SK-N-SH (cell line): Measurements from ENCODE around the gene ZNF24. TPM values are rescaled to one million over a fixed set of nuclear protein-coding genes. Genes with fewer than 3 reads are reported as not detected.

Experiments
- CTCF ChIA-PET: fragments of 300-600, 350-600 bp; formaldehyde crosslinking; extraction: SDS; loops from one replicate; lab custom pipeline; 2021; lab: Yijun Ruan, JAX
- POLR2A ChIA-PET: fragments of 350-600 bp; sonication (Branson Sonifier 250); formaldehyde crosslinking; extraction: SDS; loops from one replicate; lab custom pipeline; 2020; ENCODE audit warnings: antibody characterized with exemption, inconsistent platforms; lab: Yijun Ruan, JAX
- DNase-seq: peaks from one replicate; pipeline ENCODE4 v3.0.0; 2012
- H2AFZ ChIP-seq: fragments of 200-600 bp; sonication (generic); 2 replicates; pipeline ENCODE4 v1.8.1; 2016; ENCODE audit warnings: antibody characterized with exemption, mild to moderate bottlenecking, low read depth
- H3F3A ChIP-seq: fragments of 200-600 bp; sonication (generic); replicated peaks from 2 replicates; pipeline ENCODE3; 2016; ENCODE audit warnings: antibody characterized with exemption, mild to moderate bottlenecking; ENCODE audit not compliant: insufficient read depth
- H3K27ac ChIP-seq, 2 experiments: fragments of 200-500 bp in 1 of 2; fragments of 200-600 bp in 1 of 2; sonication (Bioruptor generic) in 1 of 2; sonication (generic), shearing (Covaris generic) in 1 of 2; 2 replicates each; pipeline versions ENCODE4 v1.5.1 to v1.6.1; 2014 to 2016; ENCODE audit warnings: low read depth in 2 of 2, inconsistent platforms in 1 of 2, low read length in 1 of 2, mild to moderate bottlenecking in 1 of 2, mixed read lengths in 1 of 2
- H3K27me3 ChIP-seq: fragments of 200-600 bp; sonication (generic), shearing (Covaris generic); 2 replicates; pipeline ENCODE4 v1.6.1; 2016; ENCODE audit warnings: mixed run types; ENCODE audit not compliant: insufficient read depth
- H3K36me3 ChIP-seq, 2 experiments: fragments of 200-500 bp in 1 of 2; fragments of 200-600 bp in 1 of 2; sonication (Bioruptor generic) in 1 of 2; sonication (generic) in 1 of 2; replicated peaks in 1 of 2; 2 replicates each; pipeline versions ENCODE3 to v1.5.1; 2014 to 2016; ENCODE audit warnings: low read length in 1 of 2, mild to moderate bottlenecking in 1 of 2; ENCODE audit not compliant: insufficient read depth in 2 of 2, control insufficient read depth in 1 of 2
- H3K4me1 ChIP-seq, 2 experiments: fragments of 200-500 bp in 1 of 2; fragments of 200-600 bp in 1 of 2; sonication (Bioruptor generic) in 1 of 2; sonication (generic), shearing (Covaris generic) in 1 of 2; 2 replicates each; pipeline versions ENCODE4 v1.5.1 to v1.6.1; 2014 to 2016; ENCODE audit warnings: low read depth in 1 of 2, low read length in 1 of 2, mixed run types in 1 of 2; ENCODE audit not compliant: insufficient read depth in 2 of 2, control insufficient read depth in 1 of 2
- H3K4me2 ChIP-seq: fragments of 200-600 bp; sonication (generic), shearing (Covaris generic); 2 replicates; pipeline ENCODE4 v1.6.1; 2017; ENCODE audit warnings: mixed run types
- H3K4me3 ChIP-seq, 2 experiments: fragments of 200-500 bp in 1 of 2; fragments of 200-600 bp in 1 of 2; sonication (Bioruptor generic) in 1 of 2; sonication (generic), shearing (Covaris generic) in 1 of 2; 2 replicates each; pipeline versions ENCODE4 v1.5.1 to v1.8.1; 2014 to 2016; ENCODE audit warnings: low read depth in 2 of 2, inconsistent platforms in 1 of 2, low read length in 1 of 2, mild to moderate bottlenecking in 1 of 2, mixed read lengths in 1 of 2, moderate library complexity in 1 of 2
- H3K79me2 ChIP-seq: fragments of 200-600 bp; sonication (generic); 2 replicates; pipeline ENCODE4 v1.8.1; 2017; ENCODE audit warnings: mild to moderate bottlenecking; ENCODE audit not compliant: insufficient read depth
- H3K9ac ChIP-seq: fragments of 200-600 bp; sonication (generic); 2 replicates; pipeline ENCODE4 v1.6.1; 2017; ENCODE audit warnings: mixed run types
- H3K9me2 ChIP-seq: fragments of 200-600 bp; sonication (generic); 2 replicates; pipeline ENCODE4 v1.6.1; 2017; ENCODE audit warnings: mixed run types
- H3K9me3 ChIP-seq: fragments of 200-600 bp; sonication (generic); 2 replicates; pipeline ENCODE4 v1.6.1; 2017; ENCODE audit warnings: mixed run types, mild to moderate bottlenecking, moderate library complexity
- H4K20me1 ChIP-seq: fragments of 200-600 bp; sonication (generic); 2 replicates; pipeline ENCODE4 v1.6.1; 2017; ENCODE audit warnings: mild to moderate bottlenecking, mixed run types; ENCODE audit not compliant: insufficient read depth
- EP300 ChIP-seq, 2 experiments: IDR thresholded peaks; 2 replicates each; pipeline versions ENCODE4 v1.4.0 to v1.6.1; 2012; ENCODE audit warnings: borderline replicate concordance in 1 of 2, low read depth in 1 of 2, low read length in 1 of 2
- FOSL2 ChIP-seq: IDR thresholded peaks from 2 replicates; pipeline ENCODE4 v1.4.0; 2012; ENCODE audit warnings: low read depth, mild to moderate bottlenecking, moderate library complexity, borderline replicate concordance
- FOXJ3 ChIP-seq: sonication (generic); formaldehyde crosslinking; IDR thresholded peaks from 2 replicates; pipeline ENCODE4 v1.5.1; 2020; ENCODE audit warnings: mild to moderate bottlenecking, missing genetic modification reagents
- JUND ChIP-seq: IDR thresholded peaks from 2 replicates; pipeline ENCODE4 v1.4.0; 2012
- MEF2A ChIP-seq: IDR thresholded peaks from 2 replicates; pipeline ENCODE4 v1.4.0; 2012; ENCODE audit warnings: low read depth, borderline replicate concordance
- MXI1 ChIP-seq: IDR thresholded peaks from 2 replicates; pipeline ENCODE4 v1.6.1; 2012; ENCODE audit warnings: mild to moderate bottlenecking, low read depth, low read length, improper control_type of control experiment
- PBX3 ChIP-seq: IDR thresholded peaks from 2 replicates; pipeline ENCODE4; 2012
- RAD21 ChIP-seq: IDR thresholded peaks from 2 replicates; pipeline ENCODE4 v1.6.1; 2012; ENCODE audit warnings: mild to moderate bottlenecking, low read length
- RXRA ChIP-seq: IDR thresholded peaks from 2 replicates; pipeline ENCODE4 v1.4.0; 2012; ENCODE audit warnings: low read depth, mild to moderate bottlenecking, borderline replicate concordance
- TAF1 ChIP-seq: IDR thresholded peaks from 2 replicates; pipeline ENCODE4 v1.6.1; 2012; ENCODE audit warnings: low read depth, mild to moderate bottlenecking, low read length, moderate library complexity, borderline replicate concordance
- TCF12 ChIP-seq: IDR thresholded peaks from 2 replicates; pipeline ENCODE4 v1.4.0; 2012
- ZBTB33 ChIP-seq: IDR thresholded peaks from 2 replicates; pipeline ENCODE4 v1.4.0; 2012; ENCODE audit warnings: low read depth, borderline replicate concordance
- WGBS: methylation state at CpG from one replicate; pipeline ENCODE4 v1.1.6; 2017; ENCODE audit warnings: low lambda C conversion rate; 5-methylcytosine and 5-hydroxymethylcytosine counted together
- polyA plus RNA-seq, 3 experiments: library from polyadenylated mRNA; depleted of rRNA; stranded (reverse); fragments of >200 nt; gene quantifications; 2 replicates each; pipeline ENCODE4 v1.2.3, GENCODE V29; 2012
- TF ChIP-seq, protein P1 (sequence below): IDR thresholded peaks from 2 replicates; pipeline ENCODE4 v1.4.0; 2012; ENCODE audit warnings: low read depth

ZNF24 gene
- polyA plus RNA-seq, 1 of the 3 experiments (the other 2 are of a cell fraction), result 6.9 TPM

DNA sequence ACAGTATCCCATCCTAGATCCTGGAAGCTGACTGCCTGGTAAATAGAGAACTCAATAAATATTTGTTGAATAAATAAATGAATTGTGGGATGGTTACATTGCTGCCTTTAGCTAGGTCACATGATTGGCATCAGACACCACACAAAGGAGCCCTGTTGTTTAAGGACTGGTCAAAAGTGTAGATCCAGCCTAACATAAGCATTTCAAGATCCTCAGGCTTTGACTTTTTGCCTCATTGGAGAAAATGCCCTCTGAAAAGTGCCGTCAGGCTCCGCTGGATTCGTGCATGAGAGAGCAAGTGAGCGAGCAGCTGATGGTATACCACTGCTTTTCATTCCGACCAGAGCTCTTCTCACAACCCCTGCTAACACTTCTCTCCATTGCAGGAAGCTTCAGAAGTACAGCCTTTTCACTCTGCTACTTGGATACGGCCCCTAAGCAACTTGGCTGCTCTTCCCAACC lies 1.3 kb upstream of the ZNF24 start:
- Histone ChIP-seq H3K4me3 (no peak overlapping the region), H3F3A (no peaks in the 10 kb centered on the region), H3K4me1 (peaks cover 0 to 15% of the 10 kb centered on the region in 2 experiments; a peak in 3 of 4 replicates), H3K9me3 (no peaks in the 10 kb centered on the region), H4K20me1 (peaks cover 33% of the 10 kb centered on the region), H2AFZ (no peak overlapping the region), H3K27me3 (no peaks in the 10 kb centered on the region), H3K27ac (no peak overlapping the region), H3K9ac (no peak overlapping the region), H3K79me2 (peaks cover 46% of the 10 kb centered on the region), H3K36me3 (peaks cover 11 to 26% of the 10 kb centered on the region in 2 experiments), H3K9me2 (no peaks in the 10 kb centered on the region), H3K4me2 (no peak overlapping the region)
- WGBS, result 94% methylated on average over 6 of the region's 6 CpGs
- no peak for TF ChIP-seq MEF2A
- TF ChIP-seq, protein P1, sequence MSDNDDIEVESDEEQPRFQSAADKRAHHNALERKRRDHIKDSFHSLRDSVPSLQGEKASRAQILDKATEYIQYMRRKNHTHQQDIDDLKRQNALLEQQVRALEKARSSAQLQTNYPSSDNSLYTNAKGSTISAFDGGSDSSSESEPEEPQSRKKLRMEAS, result no peak
- TF ChIP-seq RXRA, result no peak
- no peak for TF ChIP-seq EP300 (IDR thresholded peaks at IDR 0.05; ENCODE audit: borderline replicate concordance in 1 of 2, low read depth in 1 of 2, low read length in 1 of 2)
- TF ChIP-seq RAD21, result no peak
- no peak for TF ChIP-seq JUND
- no peak for TF ChIP-seq TAF1
- no peak for TF ChIP-seq FOSL2
- TF ChIP-seq TCF12, result no peak
- no peak for TF ChIP-seq ZBTB33
- no peak for TF ChIP-seq PBX3
- CTCF ChIA-PET, result interaction anchor here (1.1 to 3.8 kb wide), 3 partner anchors 9 to 114 kb away, joined by 5 to 28 read pairs (median 5); no protein-coding TSS in a partner anchor
- POLR2A ChIA-PET, result interaction anchor here (1.9 kb wide), 1 partner anchor 78 kb away, joined by 13 read pairs; no protein-coding TSS in a partner anchor
- no peak for DNase-seq

- Histone ChIP-seq H3K9me2 (no peaks in the 10 kb centered on the region), H3K79me2 (peaks cover 52% of the 10 kb centered on the region), H4K20me1 (peaks cover 39% of the 10 kb centered on the region), H3K27me3 (no peaks in the 10 kb centered on the region)
- CTCF ChIA-PET, result interaction anchor here (1.1 to 3.8 kb wide), 5 partner anchors 10 to 334 kb away, joined by 3 to 28 read pairs (median 5); no protein-coding TSS in a partner anchor
- TF ChIP-seq MXI1 (peak; percentile 19; the same call in 1 of the 2 replicates), FOXJ3 (CRISPR knock-in tag) (no peak)
- TF ChIP-seq, all 33 proteins: peak for 1
- Histone ChIP-seq H3K36me3 (peaks cover 17 to 32% of the 10 kb centered on the region in 2 experiments), H2AFZ (peak overlapping the region; percentile 96; the same call in 1 of the 2 replicates), H3K4me2 (peak overlapping the region; percentile 86), H3K9me3 (no peaks in the 10 kb centered on the region), H3K27ac (peak overlapping the region; percentile 96 to 98), H3F3A (no peaks in the 10 kb centered on the region), H3K9ac (peak overlapping the region; percentile 99), H3K4me3 (peak overlapping the region; percentile 81 to 83), H3K4me1 (peaks cover 0 to 15% of the 10 kb centered on the region in 2 experiments; a peak in 3 of 4 replicates)
- DNase-seq, result no peak
- POLR2A ChIA-PET, result interaction anchor here (0.8 to 1.9 kb wide), 4 partner anchors 78 to 304 kb away, joined by 3 to 13 read pairs (median 5); partner anchors contain the start of genes MAPRE2 and ZNF397
- 83% methylated on average over 12 of the region's 12 CpGs for WGBS
Observed at GRCh38 chr18:35344736-35345459, 678 bp upstream of the ZNF24 start.
